Activated CD8-positive, alpha-beta T cell treated with anti-CD3 and anti-CD28 coated beads for 36 hours (primary cell): ENCODE results near the gene DYRK3. TPM values are rescaled to one million over a fixed set of nuclear protein-coding genes. Genes with fewer than 3 reads are reported as not detected.
A peak's percentile ranks its signal among the peaks of the same experiment; 100 is the strongest.

Source experiments
- ATAC-seq: fragments of 200-7000 bp; cut with Tn5 transposase; one replicate; pipeline ENCODE4 v1.10.0; 2021; ENCODE audit warnings: mild to moderate bottlenecking, moderate library complexity
- CTCF ChIA-PET: fragments of 350-600 bp; sonication (Branson Sonifier 250); formaldehyde crosslinking; loops from one replicate; lab custom pipeline; 2021; ENCODE audit warnings: antibody characterized with exemption; lab: Charles Lee
- POLR2A ChIA-PET: fragments of 350-600 bp; sonication (Branson Sonifier 250); formaldehyde crosslinking; loops from one replicate; lab custom pipeline; 2021; ENCODE audit warnings: antibody characterized with exemption; lab: Charles Lee
- DNase-seq: peaks from one replicate; pipeline ENCODE4 v3.0.0-alpha.2; 2020
- H3K27ac Mint-ChIP-seq: one replicate; pipeline ENCODE4 v1.8.0; 2021; ENCODE audit warnings: mild to moderate bottlenecking, mixed read lengths
- H3K27me3 Mint-ChIP-seq: one replicate; pipeline ENCODE4 v1.8.0; 2021; ENCODE audit warnings: mixed read lengths
- H3K36me3 Mint-ChIP-seq: one replicate; pipeline ENCODE4 v1.8.0; 2021; ENCODE audit warnings: low read depth, mixed read lengths
- H3K4me1 Mint-ChIP-seq: one replicate; pipeline ENCODE4 v1.8.0; 2021; ENCODE audit warnings: low read depth, mixed read lengths
- H3K4me3 Mint-ChIP-seq: one replicate; pipeline ENCODE4 v1.8.0; 2021; ENCODE audit warnings: mild to moderate bottlenecking, moderate library complexity, mixed read lengths
- H3K9me3 Mint-ChIP-seq: one replicate; pipeline ENCODE4 v1.8.0; 2021; ENCODE audit warnings: mixed read lengths
- CTCF ChIP-seq: fragments of 200-600 bp; IDR thresholded peaks from one replicate; pipeline ENCODE4 v1.8.0; 2022; ENCODE audit warnings: antibody characterized with exemption, mild to moderate bottlenecking
- intact Hi-C: fragments of 100-400 bp; cut with micrococcal nuclease; formaldehyde crosslinking; loops from one replicate; pipeline ENCODE4 v1.10.0; 2022
- total RNA-seq, 2 experiments: library from RNA; stranded (reverse); gene quantifications; one replicate each; pipeline ENCODE4 v1.2.3, GENCODE V29; 2021

Gene DYRK3
- total RNA-seq, 2 experiments from 2014 or later: 4.7 to 4.9 TPM

DNA sequence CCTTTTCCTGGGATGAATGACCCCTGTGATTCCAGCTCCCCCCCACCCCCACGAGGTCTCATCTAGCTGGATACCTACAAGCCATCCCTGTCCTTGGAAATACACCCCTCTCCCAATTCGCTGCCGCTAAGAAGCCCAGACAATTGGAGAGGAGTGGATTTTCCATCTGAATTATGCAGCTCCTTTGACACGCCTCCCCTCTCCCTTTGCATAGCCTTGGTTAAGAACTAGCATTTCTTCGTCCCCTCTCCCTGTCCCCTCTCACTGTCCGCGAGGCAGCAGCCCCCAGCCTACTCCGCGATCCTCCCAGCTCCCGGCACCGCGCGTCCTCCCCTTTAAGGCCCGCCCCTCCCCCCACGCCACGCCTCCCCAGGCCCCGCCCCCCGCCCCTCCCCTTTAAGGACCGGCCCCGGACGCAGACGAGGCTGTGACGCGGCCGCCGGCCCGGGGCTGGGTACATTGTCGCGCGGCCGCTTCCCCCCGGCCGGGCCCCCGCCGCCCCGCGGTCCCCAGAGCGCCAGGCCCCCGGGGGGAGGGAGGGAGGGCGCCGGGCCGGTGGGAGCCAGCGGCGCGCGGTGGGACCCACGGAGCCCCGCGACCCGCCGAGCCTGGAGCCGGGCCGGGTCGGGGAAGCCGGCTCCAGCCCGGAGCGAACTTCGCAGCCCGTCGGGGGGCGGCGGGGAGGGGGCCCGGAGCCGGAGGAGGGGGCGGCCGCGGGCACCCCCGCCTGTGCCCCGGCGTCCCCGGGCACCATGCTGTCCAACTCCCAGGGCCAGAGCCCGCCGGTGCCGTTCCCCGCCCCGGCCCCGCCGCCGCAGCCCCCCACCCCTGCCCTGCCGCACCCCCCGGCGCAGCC lies 49.4 kb downstream of the DYRK3 start, which contains the start of gene MAPKAPK2:
Gene MAPKAPK2 (plus strand): TSS at position 428 of the 856 bp plus-strand sequence. CDS start 325 bp downstream, at position 753.
- peak; percentile 82 for DNase-seq
- ChIA-PET CTCF (interaction anchor here (0.7 to 4.6 kb wide), 3 partner anchors 11 to 43 kb away, joined by 4 to 34 read pairs (median 5); no protein-coding TSS in a partner anchor), POLR2A (interaction anchor here (0.6 to 1.4 kb wide), 3 partner anchors 11 to 641 kb away, joined by 3 read pairs; no protein-coding TSS in a partner anchor)
- H3K27me3 Mint-ChIP-seq: no peaks in the 10 kb centered on the region
- H3K9me3 Mint-ChIP-seq: no peaks in the 10 kb centered on the region
- no peak for TF ChIP-seq CTCF
- peak; percentile 75 for ATAC-seq
- H3K4me1 Mint-ChIP-seq: peaks cover 54% of the 10 kb centered on the region
- peaks cover 3% of the 10 kb centered on the region for H3K36me3 Mint-ChIP-seq
- H3K27ac Mint-ChIP-seq: peak within 1 kb of the TSS; percentile 96
- intact Hi-C loops: no loop called here
- H3K4me3 Mint-ChIP-seq: peak within 1 kb of the TSS; percentile 99

DNA sequence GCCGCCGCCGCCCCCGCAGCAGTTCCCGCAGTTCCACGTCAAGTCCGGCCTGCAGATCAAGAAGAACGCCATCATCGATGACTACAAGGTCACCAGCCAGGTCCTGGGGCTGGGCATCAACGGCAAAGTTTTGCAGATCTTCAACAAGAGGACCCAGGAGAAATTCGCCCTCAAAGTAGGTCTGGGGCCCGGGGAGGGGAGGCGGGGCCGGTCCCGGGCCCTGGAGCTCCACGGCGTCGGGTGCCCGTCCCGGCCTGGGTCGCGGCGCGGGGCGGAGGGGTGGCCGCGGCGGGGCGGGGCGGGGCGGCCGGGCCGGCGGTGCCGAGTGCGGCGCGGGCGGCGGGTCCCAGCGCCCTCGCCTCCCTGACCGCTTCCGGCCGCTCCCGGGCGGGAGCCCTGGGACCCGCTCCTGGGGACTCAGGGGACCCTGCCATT lies 50.0 kb downstream of the DYRK3 start:
- peak overlapping the region; percentile 96 for H3K27ac Mint-ChIP-seq
- ChIA-PET POLR2A (interaction anchor here (1.4 kb wide), 1 partner anchor 11 kb away, joined by 3 read pairs; no protein-coding TSS in a partner anchor), CTCF (interaction anchor here (1.5 kb wide), 1 partner anchor 227 kb away, joined by 5 read pairs; no protein-coding TSS in a partner anchor)
- ATAC-seq (peak; percentile 28), DNase-seq (peak; percentile 65)
- H3K9me3 Mint-ChIP-seq: no peaks in the 10 kb centered on the region
- intact Hi-C loops: no loop called here
- H3K4me1 Mint-ChIP-seq: peaks cover 54% of the 10 kb centered on the region
- H3K36me3 Mint-ChIP-seq: peaks cover 3% of the 10 kb centered on the region
- TF ChIP-seq CTCF: no peak
- no peaks in the 10 kb centered on the region for H3K27me3 Mint-ChIP-seq
- H3K4me3 Mint-ChIP-seq: peak overlapping the region; percentile 99

GRCh38 chr1:206685769-206686477 lies 50.6 kb downstream of the DYRK3 start:
- Mint-ChIP-seq H3K27me3 (no peaks in the 10 kb centered on the region), H3K4me1 (peaks cover 55% of the 10 kb centered on the region), H3K9me3 (no peaks in the 10 kb centered on the region), H3K27ac (peak overlapping the region; percentile 99), H3K4me3 (peak overlapping the region; percentile 99), H3K36me3 (peaks cover 3% of the 10 kb centered on the region)
- intact Hi-C loops: no loop called here
- CTCF ChIA-PET: interaction anchor here (1.0 to 1.5 kb wide), 3 partner anchors 76 to 227 kb away, joined by 3 to 5 read pairs (median 3); no protein-coding TSS in a partner anchor
- POLR2A ChIA-PET: interaction anchor here (1.2 kb wide), 1 partner anchor 51 kb away, joined by 3 read pairs; the partner anchor contains the start of gene DYRK3
- ATAC-seq (peak; percentile 46), DNase-seq (peak; percentile 72)
- TF ChIP-seq CTCF: no peak

DNA sequence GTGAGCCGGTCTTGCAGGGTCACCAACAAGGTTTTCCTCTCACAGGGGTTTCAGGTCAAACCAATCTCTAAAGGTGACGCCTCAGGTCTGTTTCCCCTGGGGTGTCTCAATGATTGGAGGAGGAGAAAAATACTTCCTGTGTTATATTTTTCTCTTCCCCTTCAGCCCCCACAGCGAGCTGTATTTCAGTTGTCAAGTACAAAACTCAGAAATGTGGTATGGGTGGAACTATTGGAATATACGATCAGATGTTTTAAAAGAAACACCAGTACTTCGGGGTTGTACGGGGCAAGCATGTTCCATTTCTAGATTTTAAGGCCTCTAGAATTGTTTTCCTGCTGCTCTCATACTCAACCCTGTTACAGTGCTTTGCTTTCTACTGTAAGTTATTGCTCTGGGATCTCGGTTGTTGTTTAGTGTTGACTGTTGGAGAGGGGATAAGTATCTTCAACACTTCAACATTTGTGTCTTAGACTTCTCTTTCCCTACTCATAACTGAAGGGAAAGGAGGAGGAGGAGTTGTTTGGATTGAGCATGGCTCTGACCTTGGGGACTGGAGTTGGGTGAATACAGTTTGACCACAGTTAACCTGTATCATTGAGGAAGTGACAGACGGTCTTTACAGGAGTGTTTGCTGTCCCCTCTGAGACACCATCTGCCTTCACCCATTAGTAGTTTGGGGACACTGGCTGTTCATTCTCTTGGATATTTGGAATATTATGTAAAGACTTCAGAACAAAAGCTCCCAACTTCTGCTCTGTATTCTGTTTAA lies 51.3 kb downstream of the DYRK3 start:
- Mint-ChIP-seq H3K27me3 (no peaks in the 10 kb centered on the region), H3K27ac (peak overlapping the region; percentile 99), H3K9me3 (no peaks in the 10 kb centered on the region), H3K4me1 (peaks cover 56% of the 10 kb centered on the region), H3K4me3 (peak overlapping the region; percentile 99), H3K36me3 (peaks cover 3% of the 10 kb centered on the region)
- DNase-seq (peak; percentile 57), ATAC-seq (peak; percentile 38)
- POLR2A ChIA-PET: interaction anchor here (1.2 to 2.3 kb wide), 2 partner anchors 18 to 51 kb away, joined by 3 to 8 read pairs; partner anchors contain the start of gene DYRK3
- intact Hi-C loops: no loop called here
- CTCF ChIA-PET: interaction anchor here (1.0 to 2.1 kb wide), 6 partner anchors 22 to 226 kb away, joined by 3 to 5 read pairs (median 4); no protein-coding TSS in a partner anchor
- TF ChIP-seq CTCF: no peak
